K562 (cell line): Measurements from ENCODE around the gene ZC3H7B. TPM values are rescaled to one million over a fixed set of nuclear protein-coding genes. Genes with fewer than 3 reads are reported as not detected.
A peak's percentile ranks its signal among the peaks of the same experiment; 100 is the strongest.

Source experiments
- ATAC-seq: fragments of 200-7000 bp; cut with Tn5 transposase; 3 replicates; pipeline ENCODE4 v1.9.1; 2020; ENCODE audit warnings: moderate library complexity
- BruUV-seq: library from RNA; stranded (reverse); fragments of 400-500 nt; replicated peaks from 2 replicates; lab custom pipeline; 2021; lab: Mats Ljungman, UMichigan
- CTCF ChIA-PET: fragments of 300-600 bp; formaldehyde crosslinking; extraction: SDS; loops from one replicate; lab custom pipeline; 2021; ENCODE audit warnings: low intra/inter-chr PET ratio; lab: Yijun Ruan, JAX
- POLR2A ChIA-PET: fragments of 300-600, 350-650 bp; sonication (Branson Sonifier 250); formaldehyde crosslinking; extraction: SDS; loops from one replicate; lab custom pipeline; 2021; ENCODE audit warnings: antibody characterized with exemption, inconsistent platforms; lab: Yijun Ruan, JAX
- DNase-seq, 4 experiments: peaks; one replicate each; pipeline versions ENCODE4 v3.0.0 to v3.0.0-alpha.2; 2011 to 2018; ENCODE audit warnings: low spot score in 3 of 4, mixed read lengths in 3 of 4; ENCODE audit errors: extremely low read depth in 1 of 4
- FAIRE-seq: peaks from 2 replicates; lab custom pipeline; 2011; peaks lifted over from hg19 to GRCh38; lab: Jason Lieb, UNC
- H2AFZ ChIP-seq: 2 replicates; pipeline ENCODE4 v1.6.0; 2011; ENCODE audit warnings: low read depth, low read length, control low read depth, inconsistent platforms
- H3K27ac ChIP-seq: fragments of 200-600 bp; 3 replicates; pipeline ENCODE4 v1.8.0; 2011; ENCODE audit warnings: low read depth, mild to moderate bottlenecking, control low read depth, inconsistent platforms, low read length, moderate library complexity, mixed read lengths; ENCODE audit errors: extremely low read depth
- H3K27me3 ChIP-seq, 2 experiments: fragments of 300-600 bp in 1 of 2; 2 replicates in 1 of 2; 3 replicates in 1 of 2; pipeline versions ENCODE4 v1.6.0 to v1.8.0; 2011; ENCODE audit warnings: inconsistent platforms in 2 of 2, low read length in 2 of 2, mild to moderate bottlenecking in 1 of 2, mixed read lengths in 1 of 2, moderate library complexity in 1 of 2; ENCODE audit not compliant: control insufficient read depth in 2 of 2, insufficient read depth in 2 of 2
- H3K36me3 ChIP-seq: fragments of 300-600 bp; 3 replicates; pipeline ENCODE4 v1.8.0; 2011; ENCODE audit warnings: mild to moderate bottlenecking, low read length, inconsistent platforms; ENCODE audit not compliant: control insufficient read depth, insufficient read depth
- H3K4me1 ChIP-seq, 2 experiments: fragments of 200-600 bp in 1 of 2; replicated peaks in 1 of 2; 2 replicates in 1 of 2; 3 replicates in 1 of 2; pipeline versions ENCODE4 v1.5.1 to v1.8.0; 2011; ENCODE audit warnings: inconsistent platforms in 2 of 2, low read length in 2 of 2, mild to moderate bottlenecking in 1 of 2, mixed read lengths in 1 of 2, moderate library complexity in 1 of 2; ENCODE audit not compliant: control insufficient read depth in 2 of 2, insufficient read depth in 2 of 2
- H3K4me2 ChIP-seq: 2 replicates; pipeline ENCODE4 v1.6.1; 2011; ENCODE audit warnings: low read length, control low read depth, inconsistent platforms, mixed read lengths; ENCODE audit not compliant: insufficient read depth
- H3K4me3 ChIP-seq: fragments of 200-600 bp; sonication (generic), shearing (Covaris generic); 2 replicates; pipeline ENCODE4 v1.5.1; 2016; ENCODE audit warnings: control low read depth, inconsistent platforms
- H3K79me2 ChIP-seq: fragments of 200-600 bp; 3 replicates; pipeline ENCODE4 v1.8.0; 2011; ENCODE audit warnings: low read length, inconsistent platforms; ENCODE audit not compliant: control insufficient read depth, insufficient read depth
- H3K9ac ChIP-seq, 2 experiments: 2 replicates each; pipeline versions ENCODE4 v1.6.0 to v1.6.1; 2011; ENCODE audit warnings: low read depth in 2 of 2, low read length in 2 of 2, control low read depth in 1 of 2, inconsistent platforms in 1 of 2, mild to moderate bottlenecking in 1 of 2, mixed read lengths in 1 of 2; ENCODE audit not compliant: insufficient read depth in 1 of 2
- H3K9me1 ChIP-seq: one replicate; pipeline ENCODE4 v1.6.0; 2011; ENCODE audit warnings: inconsistent platforms, mild to moderate bottlenecking, low read length, moderate library complexity; ENCODE audit not compliant: control insufficient read depth, insufficient read depth
- H3K9me3 ChIP-seq: replicated peaks from 2 replicates; pipeline ENCODE4 v1.5.1; 2011; ENCODE audit warnings: low read depth, low read length, inconsistent platforms; ENCODE audit not compliant: control insufficient read depth, insufficient read depth
- H4K20me1 ChIP-seq: replicated peaks from 2 replicates; pipeline ENCODE4 v1.6.1; 2011; ENCODE audit warnings: low read length, inconsistent platforms, mixed read lengths; ENCODE audit not compliant: control insufficient read depth, insufficient read depth
- EGR1 ChIP-seq: fragments of 450-650 bp; conservative IDR thresholded peaks from 2 replicates; pipeline ENCODE4 v1.6.1; 2017; ENCODE audit warnings: mild to moderate bottlenecking
- MEF2A ChIP-seq: IDR thresholded peaks from 2 replicates; pipeline ENCODE4 v1.6.1; 2011; ENCODE audit warnings: low read depth, mild to moderate bottlenecking, low read length, moderate library complexity; ENCODE audit not compliant: control insufficient read depth
- POLR2AphosphoS5 ChIP-seq: IDR thresholded peaks from 2 replicates; pipeline ENCODE4 v1.6.1; 2011; ENCODE audit warnings: mild to moderate bottlenecking, low read depth, low read length, moderate library complexity; ENCODE audit not compliant: control insufficient read depth, insufficient read depth
- PURB ChIP-seq: sonication (generic); formaldehyde crosslinking; IDR thresholded peaks from 2 replicates; pipeline ENCODE4 v1.9.0; 2021; ENCODE audit warnings: low read depth, mild to moderate bottlenecking, missing genetic modification reagents
- RBM22 ChIP-seq: fragments of 200-400 bp; formaldehyde crosslinking; IDR thresholded peaks from 2 replicates; pipeline ENCODE4 v1.6.1; 2018; ENCODE audit warnings: low read length, low read depth; ENCODE audit not compliant: poor library complexity, severe bottlenecking
- RFX1 ChIP-seq: fragments of 450-650 bp; IDR thresholded peaks from 2 replicates; pipeline ENCODE4 v1.6.1; 2016; ENCODE audit warnings: mild to moderate bottlenecking, moderate library complexity
- SRSF7 ChIP-seq: fragments of 200-400 bp; formaldehyde crosslinking; optimal IDR thresholded peaks from 2 replicates; pipeline ENCODE3; 2017; ENCODE audit warnings: mild to moderate bottlenecking, low read depth, low read length
- TCF7L2 ChIP-seq: fragments of 150-350 bp; IDR thresholded peaks from 2 replicates; pipeline ENCODE4 v1.6.1; 2016; ENCODE audit warnings: low read depth, mild to moderate bottlenecking, low read length, moderate library complexity
- WGBS: fragments of 100-300 bp; shearing (Covaris generic); methylation state at CpG from one replicate; pipeline ENCODE4 v1.1.6; 2016; ENCODE audit warnings: low coverage, mixed read lengths; ENCODE audit not compliant: insufficient coverage; ENCODE audit errors: missing lambda C conversion rate; 5-methylcytosine and 5-hydroxymethylcytosine counted together
- in situ Hi-C: fragments of 300-500 bp; cut with MboI; formaldehyde crosslinking; loops from 4 replicates; pipeline ENCODE4 v1.15.0; 2018; ENCODE audit warnings: inconsistent platforms, mixed read lengths
- intact Hi-C: fragments of 100-400 bp; cut with micrococcal nuclease; formaldehyde crosslinking; loops from 2 replicates; pipeline ENCODE4 v1.14.2; 2022
- polyA plus RNA-seq, 8 experiments: library from polyadenylated mRNA; depleted of rRNA in 4 of 8; stranded (reverse) in 5 of 8; unstranded in 3 of 8; fragments of >200 nt; fragmentation: Nextera tagmentation in 2 of 8; fragmentation: Illumina TruSeq in 1 of 8; extraction: Ambion mirVana in 2 of 8; extraction: Trizol in 1 of 8; gene quantifications; 2 replicates each; pipeline versions ENCODE4 v1.2.1 to v1.2.3, GENCODE V29; 2011 to 2014; ENCODE audit warnings: inconsistent platforms in 1 of 8, missing spikeins in 1 of 8
- total RNA-seq, 7 experiments: library from RNA; depleted of rRNA in 6 of 7; stranded (reverse); fragments of >200 nt in 6 of 7; fragmentation: Illumina TruSeq in 2 of 7; extraction: Trizol in 2 of 7; gene quantifications; 2 replicates each; pipeline versions ENCODE4 v1.2.1 to v1.2.3, GENCODE V29; 2011 to 2021; ENCODE audit warnings: low replicate concordance in 1 of 7
- TF ChIP-seq, protein P1 (sequence below): fragments of 250-450 bp; sonication (Bioruptor Pico); IDR thresholded peaks from 2 replicates; pipeline ENCODE4 v1.8.0; 2022; ENCODE audit warnings: moderate library complexity, mild to moderate bottlenecking, inconsistent platforms
- TF ChIP-seq, protein P2 (sequence below): sonication (generic); formaldehyde crosslinking; IDR thresholded peaks from 2 replicates; pipeline ENCODE4 v1.8.0; 2022; ENCODE audit warnings: missing genetic modification reagents, mild to moderate bottlenecking, moderate library complexity, borderline replicate concordance
- TF ChIP-seq, protein P3 (sequence below): fragments of 250-450 bp; sonication (Bioruptor Pico); IDR thresholded peaks from 2 replicates; pipeline ENCODE4 v1.4.0; 2020
- TF ChIP-seq, protein P4 (sequence below): IDR thresholded peaks from 2 replicates; pipeline ENCODE4 v1.6.1; 2011; ENCODE audit not compliant: insufficient read length; ENCODE audit errors: extremely low read depth

Gene ZC3H7B
- total and polyA plus RNA-seq, 9 of the 15 experiments (the other 6 are each of a cell fraction or from before 2014, with no cell fraction given): 0.07 to 49.8 (median 26.8) TPM

DNA sequence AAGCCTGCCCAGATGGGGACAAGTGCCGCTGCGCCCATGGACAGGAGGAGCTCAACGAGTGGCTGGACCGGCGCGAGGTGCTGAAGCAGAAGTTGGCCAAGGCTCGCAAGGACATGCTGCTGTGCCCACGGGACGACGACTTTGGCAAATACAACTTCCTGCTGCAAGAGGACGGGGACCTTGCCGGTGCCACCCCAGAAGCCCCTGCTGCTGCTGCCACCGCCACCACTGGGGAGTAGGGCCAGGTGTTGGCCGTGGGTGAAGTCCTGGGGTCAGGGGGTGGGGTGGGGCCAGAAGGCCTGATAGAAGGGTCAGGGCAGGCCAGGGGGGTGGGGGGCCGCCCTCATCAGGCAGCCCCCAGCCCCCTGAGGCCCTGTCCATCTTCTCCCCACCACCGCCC is 55.9 kb downstream of the ZC3H7B start:
- no peak overlapping the region for H2AFZ ChIP-seq
- H3K27me3 ChIP-seq: no peaks in the 10 kb centered on the region
- peaks cover 57% of the 10 kb centered on the region; the same call in 2 of the 3 replicates for H3K36me3 ChIP-seq
- no TSS peak for BruUV-seq
- H4K20me1 ChIP-seq: no peaks in the 10 kb centered on the region
- no peak overlapping the region for H3K27ac ChIP-seq
- no peak for FAIRE-seq
- H3K79me2 ChIP-seq: no peaks in the 10 kb centered on the region
- 0 out of 4 replicates have a peak overlapping the region, but pooled peaks of 1 of the 2 experiments have one; percentile 35 for H3K9ac ChIP-seq
- no peaks in the 10 kb centered on the region for H3K9me1 ChIP-seq
- in situ Hi-C loops (no loop called here), intact Hi-C loops (no loop called here)
- no peak for TF ChIP-seq EGR1
- TF ChIP-seq RBM22: peak; percentile 14
- no CpG with 5 or more reads among the region's 16 CpGs for WGBS
- ATAC-seq: no peak
- H3K4me3 ChIP-seq: no peak overlapping the region
- ChIA-PET POLR2A (interaction anchor here (0.7 to 1.7 kb wide), 2 partner anchors 9 to 263 kb away, joined by 3 to 6 read pairs; no protein-coding TSS in a partner anchor), CTCF (no interaction called here)
- no peaks in the 10 kb centered on the region for H3K9me3 ChIP-seq
- no peak for DNase-seq
- no peak overlapping the region for H3K4me2 ChIP-seq
- H3K4me1 ChIP-seq: peaks cover 0 to 38% of the 10 kb centered on the region in 2 experiments; a peak in 4 of 5 replicates

DNA sequence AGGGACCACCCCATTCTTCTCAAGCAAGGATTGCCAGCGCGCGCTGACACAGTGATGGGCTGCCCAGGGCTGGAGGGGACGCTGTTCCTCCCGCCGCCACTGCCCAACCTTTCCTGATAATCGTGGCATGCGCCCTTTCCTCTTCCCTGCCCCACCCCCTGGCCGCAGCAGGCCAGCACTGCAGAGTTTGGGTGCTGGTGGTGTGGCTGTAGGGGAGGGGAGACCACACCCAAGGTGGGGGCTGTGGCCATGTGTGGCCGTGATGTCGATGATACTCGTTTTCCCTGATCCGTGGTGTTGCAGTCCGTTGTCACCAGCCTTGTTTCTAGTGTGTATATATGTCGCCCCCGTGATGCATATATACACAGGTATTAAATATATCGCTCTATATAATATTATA is 57.6 kb downstream of the ZC3H7B start:
- Histone ChIP-seq H3K9ac (peak overlapping the region in 1 of 2 experiments; percentile 61; a peak in 1 of 4 replicates), H4K20me1 (no peaks in the 10 kb centered on the region), H3K27ac (no peak overlapping the region), H3K4me1 (peaks cover 0 to 30% of the 10 kb centered on the region in 2 experiments; a peak in 4 of 5 replicates), H3K9me1 (no peaks in the 10 kb centered on the region), H3K9me3 (no peaks in the 10 kb centered on the region), H2AFZ (no peak overlapping the region), H3K4me2 (no peak overlapping the region), H3K36me3 (peaks cover 45% of the 10 kb centered on the region; the same call in 2 of the 3 replicates), H3K27me3 (no peaks in the 10 kb centered on the region), H3K4me3 (no peak overlapping the region), H3K79me2 (no peaks in the 10 kb centered on the region)
- WGBS: 34% methylated on average over 11 of the region's 17 CpGs
- ChIA-PET CTCF (no interaction called here), POLR2A (interaction anchor here (1.0 kb wide), 1 partner anchor 8 kb away, joined by 3 read pairs; no protein-coding TSS in a partner anchor)
- BruUV-seq: no TSS peak
- intact Hi-C loops: no loop called here
- ATAC-seq: peak; percentile 69
- peak; percentile 24 to 52 (median 38) for DNase-seq
- in situ Hi-C loops: no loop called here
- no peak for FAIRE-seq
- TF ChIP-seq SRSF7 (no peak), PURB (CRISPR knock-in tag) (no peak), RFX1 (no peak), TCF7L2 (no peak), POLR2AphosphoS5 (0 out of 2 replicates have a peak, but pooled peaks have one; percentile 21), MEF2A (no peak)
- TF ChIP-seq, protein P1, sequence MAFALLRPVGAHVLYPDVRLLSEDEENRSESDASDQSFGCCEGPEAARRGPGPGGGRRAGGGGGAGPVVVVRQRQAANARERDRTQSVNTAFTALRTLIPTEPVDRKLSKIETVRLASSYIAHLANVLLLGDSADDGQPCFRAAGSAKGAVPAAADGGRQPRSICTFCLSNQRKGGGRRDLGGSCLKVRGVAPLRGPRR (CRISPR knock-in tag): no peak
- TF ChIP-seq, protein P2, sequence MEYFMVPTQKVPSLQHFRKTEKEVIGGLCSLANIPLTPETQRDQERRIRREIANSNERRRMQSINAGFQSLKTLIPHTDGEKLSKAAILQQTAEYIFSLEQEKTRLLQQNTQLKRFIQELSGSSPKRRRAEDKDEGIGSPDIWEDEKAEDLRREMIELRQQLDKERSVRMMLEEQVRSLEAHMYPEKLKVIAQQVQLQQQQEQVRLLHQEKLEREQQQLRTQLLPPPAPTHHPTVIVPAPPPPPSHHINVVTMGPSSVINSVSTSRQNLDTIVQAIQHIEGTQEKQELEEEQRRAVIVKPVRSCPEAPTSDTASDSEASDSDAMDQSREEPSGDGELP (CRISPR knock-in tag): no peak
- TF ChIP-seq, protein P3, sequence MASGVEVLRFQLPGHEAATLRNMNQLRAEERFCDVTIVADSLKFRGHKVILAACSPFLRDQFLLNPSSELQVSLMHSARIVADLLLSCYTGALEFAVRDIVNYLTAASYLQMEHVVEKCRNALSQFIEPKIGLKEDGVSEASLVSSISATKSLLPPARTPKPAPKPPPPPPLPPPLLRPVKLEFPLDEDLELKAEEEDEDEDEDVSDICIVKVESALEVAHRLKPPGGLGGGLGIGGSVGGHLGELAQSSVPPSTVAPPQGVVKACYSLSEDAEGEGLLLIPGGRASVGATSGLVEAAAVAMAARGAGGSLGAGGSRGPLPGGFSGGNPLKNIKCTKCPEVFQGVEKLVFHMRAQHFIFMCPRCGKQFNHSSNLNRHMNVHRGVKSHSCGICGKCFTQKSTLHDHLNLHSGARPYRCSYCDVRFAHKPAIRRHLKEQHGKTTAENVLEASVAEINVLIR: no peak
- TF ChIP-seq, protein P4, sequence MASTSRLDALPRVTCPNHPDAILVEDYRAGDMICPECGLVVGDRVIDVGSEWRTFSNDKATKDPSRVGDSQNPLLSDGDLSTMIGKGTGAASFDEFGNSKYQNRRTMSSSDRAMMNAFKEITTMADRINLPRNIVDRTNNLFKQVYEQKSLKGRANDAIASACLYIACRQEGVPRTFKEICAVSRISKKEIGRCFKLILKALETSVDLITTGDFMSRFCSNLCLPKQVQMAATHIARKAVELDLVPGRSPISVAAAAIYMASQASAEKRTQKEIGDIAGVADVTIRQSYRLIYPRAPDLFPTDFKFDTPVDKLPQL: no peak
